Lower lobe of right lung (tissue), 2 donors: ENCODE results near the gene COPS6. TPM values are rescaled to one million over a fixed set of nuclear protein-coding genes. Genes with fewer than 3 reads are reported as not detected.
A peak's percentile ranks its signal among the peaks of the same experiment; 100 is the strongest.

Experiments used
- ATAC-seq, 2 donors: fragments of 200-7000 bp; cut with Tn5 transposase; one replicate each; pipeline ENCODE4 v1.9.1; 2020 to 2022; ENCODE audit warnings: mild to moderate bottlenecking in 2 of 2, moderate library complexity in 2 of 2
- DNase-seq: peaks from one replicate; pipeline ENCODE4 v3.0.0-alpha.2; 2020
- H3K27ac ChIP-seq: fragments of 200-600 bp; one replicate; pipeline ENCODE4 v1.8.0; 2022
- H3K27me3 ChIP-seq: fragments of 200-600 bp; one replicate; pipeline ENCODE4 v1.8.0; 2022; ENCODE audit warnings: low read depth
- H3K36me3 ChIP-seq: fragments of 200-600 bp; one replicate; pipeline ENCODE4 v1.8.0; 2022; ENCODE audit warnings: mild to moderate bottlenecking
- H3K4me1 ChIP-seq: fragments of 200-600 bp; one replicate; pipeline ENCODE4 v1.8.0; 2022
- H3K4me3 ChIP-seq: fragments of 200-600 bp; one replicate; pipeline ENCODE4 v1.8.0; 2022; ENCODE audit warnings: mild to moderate bottlenecking
- H3K9me3 ChIP-seq: fragments of 200-600 bp; one replicate; pipeline ENCODE4 v1.8.0; 2022
- CTCF ChIP-seq: fragments of 200-600 bp; IDR thresholded peaks from one replicate; pipeline ENCODE4 v1.8.0; 2022; ENCODE audit warnings: antibody characterized with exemption, mild to moderate bottlenecking
- intact Hi-C: fragments of 100-400 bp; cut with DNase I; formaldehyde crosslinking; loops from one replicate; pipeline ENCODE4 v1.11.0; 2022
- total RNA-seq: library from RNA; stranded (reverse); fragmentation: NEBNext Ultra II Directional; extraction: Animal tissue kit (Norgen Biotek cat#: 25700); gene quantifications from one replicate; pipeline ENCODE4 v1.2.1, GENCODE V29; 2021
- donor health status: DM: no; HTN: yes; CAD: no; lungs with severe emphysema.

COPS6 gene
- total RNA-seq, 1 donor from 2014 or later, result 70.6 TPM

- peaks cover 67% of the 10 kb centered on the region for H3K36me3 ChIP-seq
- DNase-seq (no peak), ATAC-seq (no peak)
- H3K4me1 ChIP-seq, result peaks cover 11% of the 10 kb centered on the region
- no peaks in the 10 kb centered on the region for H3K9me3 ChIP-seq
- no peak overlapping the region for H3K27ac ChIP-seq
- H3K27me3 ChIP-seq, result no peaks in the 10 kb centered on the region
- no peak for TF ChIP-seq CTCF
- H3K4me3 ChIP-seq, result no peak overlapping the region
- intact Hi-C loops, result no loop called here
Measured at GRCh38 chr7:100063376-100063775, 25.4 kb upstream of the COPS6 start.

- peaks cover 65% of the 10 kb centered on the region for H3K36me3 ChIP-seq
- no peaks in the 10 kb centered on the region for H3K27me3 ChIP-seq
- H3K4me3 ChIP-seq, result no peak overlapping the region
- peaks cover 11% of the 10 kb centered on the region for H3K4me1 ChIP-seq
- no peak overlapping the region for H3K27ac ChIP-seq
- TF ChIP-seq CTCF, result no peak
- no peak for DNase-seq
- no peak for ATAC-seq
- no peaks in the 10 kb centered on the region for H3K9me3 ChIP-seq
- intact Hi-C loops, result no loop called here
Measured at GRCh38 chr7:100064162-100064561, 24.6 kb upstream of the COPS6 start.

GRCh38 chr7:100065452-100066186 is 23.1 kb upstream of the COPS6 start:
- peaks cover 65% of the 10 kb centered on the region for H3K36me3 ChIP-seq

GRCh38 chr7:100066953-100067352 is 21.8 kb upstream of the COPS6 start:
- Histone ChIP-seq H3K9me3 (peaks cover 18% of the 10 kb centered on the region), H3K4me1 (peaks cover 11% of the 10 kb centered on the region), H3K4me3 (no peak overlapping the region), H3K27me3 (no peaks in the 10 kb centered on the region), H3K36me3 (peaks cover 66% of the 10 kb centered on the region), H3K27ac (no peak overlapping the region)
- intact Hi-C loops, result no loop called here
- no peak for TF ChIP-seq CTCF
- ATAC-seq, result no peak
- no peak for DNase-seq

More at GRCh38 chr7:100065452-100066186, 23.1 kb upstream of the COPS6 start:
- TF ChIP-seq CTCF, result no peak
- Histone ChIP-seq H3K9me3 (peaks cover 5% of the 10 kb centered on the region), H3K27me3 (no peaks in the 10 kb centered on the region), H3K4me3 (no peak overlapping the region), H3K4me1 (peaks cover 11% of the 10 kb centered on the region), H3K27ac (peak overlapping the region; percentile 47)
- intact Hi-C loops, result no loop called here
- peak; percentile 65 to 69 for ATAC-seq
- DNase-seq, result no peak

GRCh38 chr7:100069991-100070390 is 18.8 kb upstream of the COPS6 start:
- Histone ChIP-seq H3K9me3 (peaks cover 28% of the 10 kb centered on the region), H3K27ac (no peak overlapping the region), H3K4me3 (no peak overlapping the region), H3K36me3 (peaks cover 68% of the 10 kb centered on the region), H3K27me3 (no peaks in the 10 kb centered on the region), H3K4me1 (peaks cover 8% of the 10 kb centered on the region)
- TF ChIP-seq CTCF, result no peak
- no peak for DNase-seq
- intact Hi-C loops, result no loop called here
- ATAC-seq, result no peak
